HG03139 (cell line): Measurements from ENCODE around the gene ELMO1.

Experiments used
- ATAC-seq: cut with Tn5 transposase; IDR thresholded peaks from one replicate; pipeline ENCODE4 v1.9.1; 2021; ENCODE audit not compliant: unreplicated experiment

Gene ELMO1

GRCh38 chr7:37198041-37198905 lies 250.4 kb downstream of the ELMO1 start:
- ATAC-seq = no peak

GRCh38 chr7:37197108-37197507 lies 251.6 kb downstream of the ELMO1 start:
- ATAC-seq = no peak

GRCh38 chr7:37196676-37197075 lies 252.0 kb downstream of the ELMO1 start:
- no peak for ATAC-seq

- ATAC-seq = no peak
These were observed 253.3 kb downstream of the ELMO1 start for GRCh38 chr7:37195388-37195787.

- no peak for ATAC-seq
These were observed 253.7 kb downstream of the ELMO1 start for GRCh38 chr7:37194943-37195342.

GRCh38 chr7:37193775-37194135 lies 254.9 kb downstream of the ELMO1 start:
- ATAC-seq = no peak

- ATAC-seq = no peak
These were observed 255.4 kb downstream of the ELMO1 start for GRCh38 chr7:37193087-37193774.

GRCh38 chr7:37191797-37192196 lies 256.9 kb downstream of the ELMO1 start:
- no peak for ATAC-seq

GRCh38 chr7:37187179-37187578 lies 261.5 kb downstream of the ELMO1 start:
- no peak for ATAC-seq

- ATAC-seq = no peak
These were observed 261.9 kb downstream of the ELMO1 start for GRCh38 chr7:37186753-37187152.

GRCh38 chr7:37181550-37181932 lies 267.1 kb downstream of the ELMO1 start:
- no peak for ATAC-seq

- no peak for ATAC-seq
These were observed 267.7 kb downstream of the ELMO1 start for GRCh38 chr7:37180828-37181549.

GRCh38 chr7:37176079-37176478 lies 272.6 kb downstream of the ELMO1 start:
- no peak for ATAC-seq

GRCh38 chr7:37174460-37174859 lies 274.2 kb downstream of the ELMO1 start:
- no peak for ATAC-seq

GRCh38 chr7:37173670-37174069 lies 275.0 kb downstream of the ELMO1 start:
- ATAC-seq = no peak

GRCh38 chr7:37162106-37162505 lies 286.6 kb downstream of the ELMO1 start:
- no peak for ATAC-seq

GRCh38 chr7:37160656-37161055 lies 288.0 kb downstream of the ELMO1 start:
- ATAC-seq = no peak

- ATAC-seq = no peak
These were observed 295.3 kb downstream of the ELMO1 start for GRCh38 chr7:37153376-37153775.

- ATAC-seq = no peak
These were observed 296.8 kb downstream of the ELMO1 start for GRCh38 chr7:37151741-37152413.

- ATAC-seq = no peak
These were observed 297.8 kb downstream of the ELMO1 start for GRCh38 chr7:37150856-37151255.

GRCh38 chr7:37150180-37150579 lies 298.5 kb downstream of the ELMO1 start:
- no peak for ATAC-seq
